A673 (cell line): ENCODE data around the gene VSIG1.

Experiments
- EZH2 ChIP-seq: fragments of 200-600 bp; sonication (generic); IDR thresholded peaks from 2 replicates; pipeline ENCODE4 v1.6.1; 2017; ENCODE audit warnings: borderline replicate concordance, low read depth, mild to moderate bottlenecking, mixed read lengths, antibody characterized with exemption, low read length; ENCODE audit not compliant: poor library complexity, severe bottlenecking
- TF ChIP-seq, protein P1 (sequence below): fragments of 300-800, 200-600 bp; sonication (generic); conservative IDR thresholded peaks from 2 replicates; pipeline ENCODE4 v1.5.1; 2017; ENCODE audit warnings: low read depth, mild to moderate bottlenecking, antibody characterized with exemption, low read length, moderate library complexity, mixed read lengths

DNA sequence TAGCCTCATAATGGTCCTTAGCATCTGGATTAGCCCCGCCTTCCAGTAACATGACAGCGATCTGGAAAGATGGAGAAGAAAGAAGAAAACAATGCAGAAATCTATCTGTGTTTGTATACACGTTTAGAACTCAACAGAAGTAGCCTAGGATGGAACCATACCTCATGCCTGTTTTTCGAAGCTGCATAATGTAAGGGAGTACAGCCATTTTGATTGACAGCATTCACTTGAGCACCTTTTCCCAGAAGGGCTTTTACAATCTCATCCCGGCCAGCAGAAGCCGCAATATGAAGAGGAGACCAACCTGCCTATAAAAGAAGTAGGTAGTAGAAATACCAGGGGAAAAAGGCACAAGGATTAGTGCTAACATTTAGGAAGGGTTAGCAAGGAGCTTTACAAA lies 42.9 kb downstream of the VSIG1 start:
- TF ChIP-seq, protein P1, sequence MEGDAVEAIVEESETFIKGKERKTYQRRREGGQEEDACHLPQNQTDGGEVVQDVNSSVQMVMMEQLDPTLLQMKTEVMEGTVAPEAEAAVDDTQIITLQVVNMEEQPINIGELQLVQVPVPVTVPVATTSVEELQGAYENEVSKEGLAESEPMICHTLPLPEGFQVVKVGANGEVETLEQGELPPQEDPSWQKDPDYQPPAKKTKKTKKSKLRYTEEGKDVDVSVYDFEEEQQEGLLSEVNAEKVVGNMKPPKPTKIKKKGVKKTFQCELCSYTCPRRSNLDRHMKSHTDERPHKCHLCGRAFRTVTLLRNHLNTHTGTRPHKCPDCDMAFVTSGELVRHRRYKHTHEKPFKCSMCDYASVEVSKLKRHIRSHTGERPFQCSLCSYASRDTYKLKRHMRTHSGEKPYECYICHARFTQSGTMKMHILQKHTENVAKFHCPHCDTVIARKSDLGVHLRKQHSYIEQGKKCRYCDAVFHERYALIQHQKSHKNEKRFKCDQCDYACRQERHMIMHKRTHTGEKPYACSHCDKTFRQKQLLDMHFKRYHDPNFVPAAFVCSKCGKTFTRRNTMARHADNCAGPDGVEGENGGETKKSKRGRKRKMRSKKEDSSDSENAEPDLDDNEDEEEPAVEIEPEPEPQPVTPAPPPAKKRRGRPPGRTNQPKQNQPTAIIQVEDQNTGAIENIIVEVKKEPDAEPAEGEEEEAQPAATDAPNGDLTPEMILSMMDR: no peak
- no peak for TF ChIP-seq EZH2
